ENCODE measurements around the gene TRPM8.

DNA sequence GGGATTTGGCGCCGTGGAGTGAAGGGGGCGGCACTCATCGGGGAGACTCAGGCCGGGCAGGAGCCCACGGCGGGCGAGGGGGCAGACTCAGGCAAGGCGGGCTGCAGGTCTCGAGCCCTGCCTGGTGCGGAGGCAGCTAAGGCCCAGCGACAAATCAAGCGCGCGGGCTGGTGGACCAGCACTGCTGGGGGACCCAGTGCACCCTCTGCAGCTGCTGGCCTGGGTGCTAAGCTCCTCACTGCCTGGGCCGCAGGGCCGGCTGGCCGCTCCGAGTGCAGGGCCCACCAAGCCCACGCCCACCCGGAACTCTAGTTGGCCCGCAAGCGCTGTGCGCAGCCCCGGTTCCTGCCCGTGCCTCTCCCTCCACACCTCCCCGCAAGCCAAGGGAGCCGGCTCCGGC, 107.1 kb downstream of the TRPM8 start:
- TF ChIP-seq, protein P1, sequence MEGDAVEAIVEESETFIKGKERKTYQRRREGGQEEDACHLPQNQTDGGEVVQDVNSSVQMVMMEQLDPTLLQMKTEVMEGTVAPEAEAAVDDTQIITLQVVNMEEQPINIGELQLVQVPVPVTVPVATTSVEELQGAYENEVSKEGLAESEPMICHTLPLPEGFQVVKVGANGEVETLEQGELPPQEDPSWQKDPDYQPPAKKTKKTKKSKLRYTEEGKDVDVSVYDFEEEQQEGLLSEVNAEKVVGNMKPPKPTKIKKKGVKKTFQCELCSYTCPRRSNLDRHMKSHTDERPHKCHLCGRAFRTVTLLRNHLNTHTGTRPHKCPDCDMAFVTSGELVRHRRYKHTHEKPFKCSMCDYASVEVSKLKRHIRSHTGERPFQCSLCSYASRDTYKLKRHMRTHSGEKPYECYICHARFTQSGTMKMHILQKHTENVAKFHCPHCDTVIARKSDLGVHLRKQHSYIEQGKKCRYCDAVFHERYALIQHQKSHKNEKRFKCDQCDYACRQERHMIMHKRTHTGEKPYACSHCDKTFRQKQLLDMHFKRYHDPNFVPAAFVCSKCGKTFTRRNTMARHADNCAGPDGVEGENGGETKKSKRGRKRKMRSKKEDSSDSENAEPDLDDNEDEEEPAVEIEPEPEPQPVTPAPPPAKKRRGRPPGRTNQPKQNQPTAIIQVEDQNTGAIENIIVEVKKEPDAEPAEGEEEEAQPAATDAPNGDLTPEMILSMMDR (conservative IDR thresholded peaks at IDR 0.05; ENCODE audit: low read depth in 2 of 2), result no peak
- TF ChIP-seq CREB1 (CRISPR knock-in tag; IDR thresholded peaks at IDR 0.05; ENCODE audit: low read depth), result no peak
- no peak for TF ChIP-seq EZH2 (IDR thresholded peaks at IDR 0.05; ENCODE audit: low read depth, unreplicated experiment)
- no peak for TF ChIP-seq POLR2AphosphoS5 (IDR thresholded peaks at IDR 0.05; ENCODE audit: low read depth)
- TF ChIP-seq, protein P2, sequence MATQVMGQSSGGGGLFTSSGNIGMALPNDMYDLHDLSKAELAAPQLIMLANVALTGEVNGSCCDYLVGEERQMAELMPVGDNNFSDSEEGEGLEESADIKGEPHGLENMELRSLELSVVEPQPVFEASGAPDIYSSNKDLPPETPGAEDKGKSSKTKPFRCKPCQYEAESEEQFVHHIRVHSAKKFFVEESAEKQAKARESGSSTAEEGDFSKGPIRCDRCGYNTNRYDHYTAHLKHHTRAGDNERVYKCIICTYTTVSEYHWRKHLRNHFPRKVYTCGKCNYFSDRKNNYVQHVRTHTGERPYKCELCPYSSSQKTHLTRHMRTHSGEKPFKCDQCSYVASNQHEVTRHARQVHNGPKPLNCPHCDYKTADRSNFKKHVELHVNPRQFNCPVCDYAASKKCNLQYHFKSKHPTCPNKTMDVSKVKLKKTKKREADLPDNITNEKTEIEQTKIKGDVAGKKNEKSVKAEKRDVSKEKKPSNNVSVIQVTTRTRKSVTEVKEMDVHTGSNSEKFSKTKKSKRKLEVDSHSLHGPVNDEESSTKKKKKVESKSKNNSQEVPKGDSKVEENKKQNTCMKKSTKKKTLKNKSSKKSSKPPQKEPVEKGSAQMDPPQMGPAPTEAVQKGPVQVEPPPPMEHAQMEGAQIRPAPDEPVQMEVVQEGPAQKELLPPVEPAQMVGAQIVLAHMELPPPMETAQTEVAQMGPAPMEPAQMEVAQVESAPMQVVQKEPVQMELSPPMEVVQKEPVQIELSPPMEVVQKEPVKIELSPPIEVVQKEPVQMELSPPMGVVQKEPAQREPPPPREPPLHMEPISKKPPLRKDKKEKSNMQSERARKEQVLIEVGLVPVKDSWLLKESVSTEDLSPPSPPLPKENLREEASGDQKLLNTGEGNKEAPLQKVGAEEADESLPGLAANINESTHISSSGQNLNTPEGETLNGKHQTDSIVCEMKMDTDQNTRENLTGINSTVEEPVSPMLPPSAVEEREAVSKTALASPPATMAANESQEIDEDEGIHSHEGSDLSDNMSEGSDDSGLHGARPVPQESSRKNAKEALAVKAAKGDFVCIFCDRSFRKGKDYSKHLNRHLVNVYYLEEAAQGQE (IDR thresholded peaks at IDR 0.05; ENCODE audit: unreplicated experiment), result no peak
- no peak for TF ChIP-seq JUNB (IDR thresholded peaks at IDR 0.05; ENCODE audit: unreplicated experiment)

Data from GM23338 (cell line).